HG02588 (cell line): ENCODE results near the gene BCL2.

Source experiments
- ATAC-seq: cut with Tn5 transposase; IDR thresholded peaks from one replicate; pipeline ENCODE4 v1.9.1; 2021; ENCODE audit warnings: mild to moderate bottlenecking, moderate library complexity; ENCODE audit not compliant: unreplicated experiment

Gene BCL2

DNA sequence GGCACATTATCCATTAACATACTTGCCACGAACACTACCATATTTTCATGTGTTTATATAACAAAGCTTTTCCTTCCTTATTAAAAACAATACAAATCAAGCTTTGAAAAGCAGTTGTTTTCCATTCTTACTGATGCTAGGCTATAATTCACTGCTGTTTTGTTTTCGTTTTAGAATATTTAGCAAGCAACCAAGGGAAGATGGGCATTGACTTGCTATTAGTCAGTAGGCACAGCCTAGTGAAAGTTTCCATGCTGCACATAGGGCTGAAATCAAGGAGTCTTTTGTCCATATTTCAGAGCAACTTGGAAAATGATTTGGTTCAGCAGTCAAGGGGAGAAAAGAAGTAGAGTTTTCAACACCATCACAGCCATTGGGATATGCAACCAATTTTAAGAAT, 31.3 kb downstream of the BCL2 start:
- ATAC-seq = no peak

DNA sequence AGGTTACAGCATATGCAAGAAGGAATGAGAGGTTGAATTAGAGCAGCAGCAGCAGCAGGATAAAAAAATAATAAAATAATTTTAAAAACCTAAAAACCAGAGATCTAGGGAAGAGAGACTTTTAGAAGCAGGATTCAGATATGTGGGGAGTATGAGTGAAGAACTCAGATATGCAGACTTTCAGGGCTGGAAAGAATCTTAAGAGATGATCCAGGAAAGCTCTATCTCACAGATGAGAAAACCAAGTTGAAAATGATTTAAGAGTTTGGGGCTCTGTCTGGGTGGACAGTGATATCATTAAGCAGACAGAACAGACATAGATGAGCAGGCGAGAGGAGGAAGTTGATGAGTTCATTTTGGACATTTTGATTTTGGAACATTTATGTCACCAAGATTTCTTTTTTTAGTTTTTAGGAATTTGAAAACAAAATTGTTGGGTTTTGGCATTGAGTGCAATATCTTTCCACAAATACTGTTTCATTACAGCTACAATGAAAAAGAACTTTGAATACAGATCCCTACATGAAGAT, 31.8 kb downstream of the BCL2 start:
- no peak for ATAC-seq

DNA sequence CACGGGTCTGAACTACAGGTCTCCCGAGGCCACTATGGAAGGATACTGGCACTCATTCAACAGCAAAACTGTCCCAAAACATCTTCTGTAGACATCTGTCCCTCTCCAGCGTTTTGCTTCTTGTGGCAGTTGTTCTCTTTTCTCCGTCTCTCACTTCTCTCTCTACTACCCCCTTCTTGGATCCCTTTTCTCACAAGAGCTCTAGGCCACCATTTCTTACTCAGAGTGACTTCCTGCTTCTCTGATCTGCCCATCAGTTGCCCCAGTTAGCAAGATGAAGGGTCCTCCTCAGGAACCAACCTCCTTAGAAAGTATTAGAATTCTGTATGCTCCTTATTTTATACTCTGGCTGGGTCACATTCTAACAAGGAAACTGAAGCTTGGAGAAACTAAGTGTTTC, 32.6 kb downstream of the BCL2 start:
- no peak for ATAC-seq

DNA sequence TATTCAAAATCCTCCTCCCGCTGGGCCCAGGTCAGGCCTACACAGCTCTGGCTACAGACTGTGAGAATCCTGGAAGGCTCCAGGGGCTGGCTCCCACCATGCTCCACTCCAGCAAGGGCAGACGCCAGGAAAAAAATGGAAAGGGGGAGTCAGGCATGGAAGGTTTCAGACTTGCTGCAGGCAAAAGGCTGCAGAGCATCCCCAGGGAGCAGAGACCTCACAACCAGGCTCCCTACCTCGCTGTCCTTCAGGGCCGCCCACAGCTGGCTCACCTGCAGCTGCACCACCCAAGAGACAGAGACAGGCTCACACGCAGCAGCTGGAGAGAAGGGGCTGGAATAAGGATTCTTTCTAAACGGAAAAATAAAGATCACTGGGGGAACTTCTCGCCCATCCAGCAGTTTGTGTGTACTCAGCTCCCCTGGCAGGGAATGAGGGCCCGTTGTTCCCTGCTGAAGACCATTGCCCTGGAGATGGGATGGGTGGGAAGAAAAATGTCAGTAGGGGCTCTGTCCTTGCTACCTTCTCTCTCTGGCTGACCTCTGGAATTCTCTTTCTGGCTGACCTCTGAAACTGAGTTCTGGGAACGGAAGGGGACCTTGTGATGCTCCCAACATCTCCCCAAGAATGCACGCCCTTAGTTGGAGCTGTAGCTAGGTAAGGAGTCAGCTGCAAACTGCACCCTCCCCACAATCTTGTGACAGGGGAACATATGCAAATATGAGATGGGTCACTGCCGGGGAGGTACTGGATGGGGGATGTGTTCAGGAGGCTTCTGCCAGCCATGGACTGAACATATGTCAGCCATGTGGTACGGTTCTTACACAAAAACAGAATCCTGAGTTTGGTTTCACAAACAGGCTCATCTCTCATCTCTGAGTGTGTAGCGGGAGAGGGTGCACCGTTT, 34.5 kb downstream of the BCL2 start:
- ATAC-seq = peak; percentile 91

DNA sequence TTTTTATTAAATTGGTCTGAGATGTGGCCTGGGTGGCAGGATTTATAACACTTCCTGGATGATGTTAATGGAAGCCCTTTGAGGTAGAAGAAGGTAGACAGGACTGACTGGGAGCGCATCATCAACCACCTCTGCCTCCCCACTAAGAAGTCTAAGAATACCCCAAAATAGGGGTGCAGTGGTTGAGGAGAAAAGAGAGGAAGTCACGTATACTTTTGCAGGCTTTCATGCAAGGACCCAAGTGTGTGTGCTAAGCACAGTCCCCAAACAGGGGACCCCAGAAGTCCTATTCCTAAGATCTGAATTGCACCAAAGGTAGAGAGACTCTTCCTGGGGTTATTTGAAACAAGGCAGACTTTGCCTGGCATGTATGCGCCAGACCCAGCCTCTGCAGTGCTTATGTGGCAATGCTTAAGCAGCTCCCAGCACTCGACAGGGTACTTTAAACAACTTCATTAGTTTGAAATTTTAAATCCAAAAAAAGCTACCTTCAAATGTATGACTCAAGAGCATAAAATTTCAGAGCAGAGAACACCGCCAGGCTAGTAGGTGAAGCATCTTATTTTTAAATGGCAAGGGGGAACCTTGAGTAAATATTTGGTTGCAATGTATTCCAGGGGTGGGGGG, 35.3 kb downstream of the BCL2 start:
- no peak for ATAC-seq

DNA sequence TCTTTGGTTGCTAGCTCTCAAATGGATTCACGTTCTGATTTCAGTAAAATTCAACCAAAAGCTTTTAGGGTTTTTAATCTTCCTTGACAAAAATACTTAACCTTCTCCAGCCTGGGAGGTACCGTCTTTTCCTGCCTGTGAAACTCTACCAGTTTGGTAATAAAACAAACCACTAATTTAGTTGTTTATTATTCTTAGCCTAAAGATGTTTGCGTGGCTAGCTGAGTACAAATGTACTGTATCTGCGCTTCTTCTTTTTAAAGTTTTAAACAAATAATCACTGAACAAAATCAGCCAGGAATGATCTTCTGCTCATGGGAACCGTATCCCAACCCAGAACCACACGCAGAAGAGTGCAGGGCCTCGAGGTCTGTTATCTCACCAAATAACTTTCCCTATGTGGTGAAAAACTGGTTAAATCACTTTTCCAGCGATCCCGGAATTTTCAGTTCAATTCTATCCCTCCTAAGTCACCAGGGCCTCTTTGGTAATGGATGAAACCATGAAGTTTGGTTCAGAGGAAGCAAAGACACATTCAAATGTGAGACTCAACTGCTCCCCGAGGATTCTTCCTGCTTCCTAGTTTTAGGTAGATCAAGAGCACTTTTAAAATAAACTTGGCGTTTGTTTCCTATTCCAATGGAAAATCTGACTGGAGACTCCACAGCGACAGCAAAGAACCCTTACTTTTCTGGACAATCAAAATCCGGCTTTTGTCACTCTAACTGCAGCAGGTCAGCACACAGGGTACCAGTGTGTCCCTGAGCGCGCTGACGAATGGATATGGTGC, 36.1 kb downstream of the BCL2 start:
- no peak for ATAC-seq

DNA sequence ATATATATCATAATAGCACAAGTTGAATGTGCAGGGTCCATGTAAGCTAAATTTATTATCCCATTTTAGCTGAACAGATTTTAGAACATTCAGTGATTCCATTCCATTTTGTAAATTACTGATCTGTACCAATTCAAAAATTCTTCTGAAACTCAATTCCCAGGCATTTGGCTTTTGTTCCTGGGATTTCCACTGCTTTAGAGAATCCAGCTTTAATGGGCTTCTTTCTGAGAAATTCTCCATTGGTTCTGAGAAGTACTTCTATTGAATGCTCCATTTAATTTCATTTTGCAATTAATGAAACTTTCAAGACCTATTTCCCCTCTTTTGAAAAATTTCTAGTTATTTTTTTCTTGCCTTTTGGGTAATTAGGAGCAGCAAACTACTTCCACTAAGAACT, 36.8 kb downstream of the BCL2 start:
- ATAC-seq = no peak

DNA sequence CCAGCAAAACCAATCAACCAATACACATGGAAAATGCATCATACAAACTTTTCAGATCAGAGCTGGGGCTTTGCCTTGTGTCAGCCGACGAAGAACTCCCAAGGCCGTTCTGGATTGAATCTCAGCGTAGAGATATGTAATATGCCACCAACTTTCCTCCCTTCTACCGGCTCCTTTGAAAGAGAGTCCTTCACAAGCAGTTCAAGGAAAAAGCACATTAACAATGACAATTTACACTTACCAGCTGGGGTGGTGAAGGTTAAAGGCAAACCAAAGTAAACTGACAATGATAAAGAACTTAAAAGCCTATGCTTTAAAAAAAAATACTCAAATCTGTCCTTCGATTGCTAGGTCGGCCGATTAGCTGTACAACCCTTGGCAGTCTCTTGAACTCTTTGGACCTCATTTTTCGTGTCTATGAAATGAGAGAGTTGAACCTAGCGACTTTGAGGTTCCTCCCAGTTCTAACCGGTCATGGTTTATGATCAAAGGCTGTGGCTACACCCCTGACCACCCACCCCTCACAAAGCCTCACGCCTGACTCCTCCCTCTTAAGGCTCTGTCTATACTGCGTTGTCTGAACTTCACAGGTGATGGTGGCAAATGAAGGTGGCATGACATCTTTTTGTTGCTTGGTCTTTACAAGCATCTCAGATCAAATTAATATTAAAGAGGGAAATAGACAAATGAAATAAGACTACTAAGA, 46.2 kb downstream of the BCL2 start:
- ATAC-seq = no peak

DNA sequence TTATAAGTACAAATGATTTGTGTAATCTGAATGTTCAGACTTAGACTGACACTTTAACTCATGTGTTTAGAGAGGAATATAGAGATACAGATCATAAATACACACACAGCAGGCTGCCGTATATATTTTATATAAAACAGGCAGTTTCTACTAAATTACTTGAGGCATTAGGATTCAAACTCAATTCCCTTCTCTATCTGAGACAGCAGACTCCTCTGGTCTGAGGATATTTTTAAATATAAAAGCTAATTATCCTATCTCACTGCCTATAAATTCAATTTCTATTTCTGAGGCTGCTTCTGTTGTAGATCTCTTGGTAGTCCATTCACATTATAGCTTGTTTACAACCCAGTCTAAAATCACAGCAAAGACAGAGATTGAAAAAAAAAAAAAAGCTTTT, 46.9 kb downstream of the BCL2 start:
- ATAC-seq = no peak

DNA sequence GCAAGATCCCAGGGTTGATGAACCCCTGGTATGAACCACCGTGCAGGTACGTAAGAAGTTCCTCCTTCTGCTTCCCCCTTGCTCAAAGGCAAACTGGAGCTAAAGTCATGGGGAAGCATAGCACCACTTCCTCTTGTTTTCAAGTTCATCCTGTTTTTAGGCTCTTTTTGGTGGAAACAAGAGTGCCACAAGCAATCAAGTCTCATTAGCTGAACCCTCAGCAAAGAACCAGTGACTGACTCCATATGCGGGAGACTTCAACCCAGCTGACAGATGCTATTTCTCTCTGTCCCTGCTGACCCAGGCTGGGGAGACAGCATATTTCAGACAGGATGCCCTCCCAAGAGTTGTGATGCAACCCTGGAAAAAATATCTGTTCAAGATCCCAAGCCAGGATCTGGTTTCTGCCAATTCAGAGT, 47.7 kb downstream of the BCL2 start:
- ATAC-seq = no peak

DNA sequence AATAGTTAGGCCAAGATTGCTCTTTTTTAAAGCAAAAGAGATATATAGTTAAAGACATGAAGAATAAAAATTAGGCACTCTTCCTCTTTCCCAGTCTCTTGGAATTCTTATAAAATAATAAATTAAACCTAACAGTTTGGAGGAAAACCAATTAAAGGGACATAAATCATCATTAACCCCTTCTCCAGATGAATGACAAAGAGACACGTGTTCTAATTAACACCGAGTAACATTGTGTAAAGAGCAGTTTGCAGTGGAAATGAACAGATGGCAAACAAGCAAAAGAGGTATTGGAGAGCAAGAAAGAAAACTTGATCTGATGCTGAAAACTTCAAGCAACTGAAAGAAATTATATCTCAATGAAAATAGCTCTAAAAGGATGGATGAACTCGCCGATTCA, 48.4 kb downstream of the BCL2 start:
- no peak for ATAC-seq

DNA sequence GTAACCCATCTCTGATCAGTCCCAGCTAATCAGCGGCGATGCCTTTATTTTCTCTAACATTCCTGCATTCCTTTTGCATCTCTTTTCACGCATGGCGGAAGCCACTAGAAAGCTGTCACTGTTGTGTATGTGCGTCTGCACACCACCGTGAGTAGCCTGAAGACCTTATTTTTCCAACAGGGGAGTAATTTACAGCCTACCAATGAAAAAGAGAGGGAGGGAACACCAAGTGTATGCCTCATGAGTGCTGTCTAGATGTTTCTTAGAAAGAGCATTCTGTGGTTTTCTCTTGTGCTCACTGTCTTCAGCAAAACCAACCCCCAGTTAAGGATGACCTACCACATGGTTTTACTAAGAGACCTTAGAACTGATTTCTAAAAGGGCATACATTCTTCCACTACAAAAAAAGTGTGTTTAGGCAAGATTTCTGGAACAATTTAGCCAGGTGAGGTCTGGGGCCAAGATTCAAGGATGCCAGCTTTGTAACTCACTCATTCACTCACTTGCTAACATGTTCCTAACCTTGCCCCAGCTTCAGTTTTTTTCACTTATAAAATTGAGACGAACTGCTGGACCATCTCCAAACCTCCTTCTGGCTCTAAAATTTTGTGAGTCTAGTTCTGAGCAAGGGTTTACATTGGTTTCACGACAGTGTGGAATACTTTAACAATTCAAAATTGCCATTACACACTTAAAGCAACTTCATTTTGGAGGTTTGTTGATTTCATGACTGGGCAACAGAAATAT, 51.4 kb downstream of the BCL2 start:
- no peak for ATAC-seq

DNA sequence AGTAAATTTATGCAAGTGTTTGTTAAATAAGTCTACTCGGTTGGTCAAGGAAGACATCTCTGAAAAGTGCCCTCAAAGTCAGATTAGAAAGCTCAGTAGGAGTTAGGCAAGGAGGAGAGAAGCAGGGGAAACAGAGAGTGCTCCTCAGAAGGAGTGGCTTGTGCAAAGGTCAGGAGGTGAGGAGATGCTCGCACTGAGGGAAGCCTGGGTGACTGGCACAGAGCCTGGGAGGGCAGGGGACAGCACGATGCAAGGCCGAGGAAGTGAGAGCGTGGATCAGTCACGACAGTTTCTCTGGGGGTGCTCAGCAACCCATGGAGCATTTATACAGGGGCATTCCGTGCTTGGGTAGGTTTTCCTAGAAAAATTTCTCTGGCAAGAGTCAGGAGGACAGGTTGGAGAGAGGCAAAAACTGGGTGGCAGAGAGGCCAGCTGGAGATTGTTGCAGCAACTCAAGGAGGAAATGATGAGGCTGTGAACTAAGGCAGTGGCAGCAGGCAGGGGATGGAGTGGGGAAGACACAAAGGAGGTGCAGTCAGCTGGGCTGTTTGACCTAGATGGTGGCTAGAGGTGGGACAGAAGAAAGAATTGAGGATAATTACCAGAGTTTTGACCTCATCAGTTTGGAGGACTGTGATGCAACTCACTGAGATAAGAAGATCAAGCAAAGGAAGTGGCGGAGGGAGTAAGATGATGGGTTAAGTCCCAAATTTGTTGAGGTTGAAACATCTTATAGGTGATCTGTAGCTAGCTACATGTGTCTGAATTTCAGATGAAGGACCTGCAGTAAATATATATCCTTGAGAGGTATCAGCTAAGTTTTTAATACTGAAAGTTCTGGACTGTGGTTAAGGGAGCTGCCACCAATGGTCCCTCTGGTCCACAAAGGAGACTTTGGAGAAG, 52.4 kb downstream of the BCL2 start:
- ATAC-seq = no peak

DNA sequence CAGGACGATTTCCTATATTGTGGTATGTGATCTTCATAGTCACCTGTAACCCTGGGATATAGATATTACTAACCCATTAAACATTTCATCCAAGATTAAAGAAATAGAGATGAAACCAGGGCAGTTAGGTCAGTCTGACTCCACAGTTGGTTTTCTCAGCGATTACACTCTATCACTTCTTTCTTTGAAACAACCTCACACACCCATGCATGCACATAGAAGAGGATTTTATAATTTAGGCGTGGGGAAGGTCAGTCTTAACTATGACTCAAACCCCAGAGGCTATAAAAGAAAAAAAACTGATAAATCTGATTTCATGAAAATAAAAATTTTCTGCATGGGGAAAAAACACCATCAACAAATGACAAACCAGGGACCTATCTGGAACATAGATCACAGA, 54.2 kb downstream of the BCL2 start:
- no peak for ATAC-seq

DNA sequence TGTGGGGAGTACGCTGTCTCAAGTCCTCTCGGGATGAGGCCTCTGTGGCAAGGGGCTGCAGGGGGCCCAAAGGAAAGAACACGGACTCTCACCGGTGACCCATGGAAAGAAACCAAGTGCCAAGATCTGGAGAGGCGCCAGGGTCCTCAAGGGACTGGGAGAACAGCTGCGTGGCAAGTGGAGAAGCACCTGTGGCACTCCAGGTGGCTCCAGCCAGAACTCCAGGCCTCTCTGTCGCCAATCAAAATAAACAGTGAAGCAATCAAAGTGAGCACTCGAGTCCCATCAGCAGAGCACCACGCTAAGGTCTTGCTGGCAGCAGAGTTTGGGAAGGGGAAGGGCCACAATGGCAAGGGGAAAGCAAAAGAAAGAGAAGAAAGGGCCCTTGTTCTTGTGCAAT, 54.7 kb downstream of the BCL2 start:
- ATAC-seq = no peak

DNA sequence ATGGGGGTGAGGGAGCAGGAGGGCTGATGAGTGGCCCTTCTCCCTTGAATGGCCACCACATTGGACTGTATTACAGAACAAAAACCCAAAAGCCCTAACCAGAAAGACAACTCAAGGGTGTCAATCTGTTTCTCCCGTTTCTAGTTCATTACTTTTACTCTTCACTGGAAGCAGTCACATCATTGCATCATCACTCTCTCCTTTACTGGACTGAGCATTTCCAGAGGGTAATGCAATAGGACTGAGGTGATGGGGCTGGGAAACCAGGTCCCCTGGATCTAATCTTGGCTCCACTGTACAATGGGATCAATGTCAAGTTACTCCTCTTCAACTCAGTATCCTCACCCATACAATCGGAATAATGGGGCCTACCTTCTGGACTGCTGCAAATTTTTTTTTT, 56.1 kb downstream of the BCL2 start:
- ATAC-seq = no peak

DNA sequence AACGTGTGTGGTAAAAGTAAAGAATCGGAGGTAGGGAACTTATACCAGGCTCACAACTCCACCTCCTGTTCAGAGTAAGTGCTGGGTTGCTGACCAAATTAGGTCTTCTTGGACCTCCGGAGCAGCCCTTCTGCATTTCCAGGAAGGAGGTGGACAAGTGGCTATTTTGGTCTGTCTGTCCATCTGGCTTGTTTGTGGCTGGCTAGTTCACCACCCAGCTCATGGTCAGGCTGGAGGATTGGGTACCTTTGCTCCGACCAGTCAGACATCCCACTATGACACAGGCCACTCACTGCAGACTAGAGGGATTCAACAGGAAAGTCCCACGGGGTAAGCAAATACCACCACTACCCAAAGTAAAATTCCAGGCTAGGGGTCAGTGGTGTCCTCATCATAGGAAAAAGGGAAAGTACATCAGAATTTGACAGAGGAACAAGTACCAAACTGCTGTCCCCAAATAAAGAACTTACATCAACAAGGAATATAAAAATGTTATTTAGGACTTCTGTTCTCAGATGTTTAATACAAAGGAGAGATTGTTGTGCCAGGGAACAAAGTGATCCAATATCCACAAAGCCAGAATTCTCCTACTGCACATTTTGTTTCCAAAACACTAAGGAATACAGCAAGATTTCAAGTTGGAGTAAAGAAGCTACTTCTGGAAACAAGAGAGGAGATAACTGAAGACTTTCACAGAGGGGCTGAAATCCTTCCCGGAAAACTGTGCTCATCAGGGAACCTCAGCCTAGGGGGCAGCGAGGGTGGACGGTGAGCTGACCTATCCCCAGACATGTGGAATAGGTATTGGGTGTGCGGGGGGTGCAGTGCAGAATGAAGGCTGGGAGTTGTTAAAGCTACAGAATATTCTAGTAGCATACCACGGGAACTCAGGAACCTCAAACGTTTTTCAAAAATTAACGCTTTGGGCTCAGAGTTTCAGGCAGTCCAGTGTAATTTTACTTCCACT, 56.9 kb downstream of the BCL2 start:
- no peak for ATAC-seq

DNA sequence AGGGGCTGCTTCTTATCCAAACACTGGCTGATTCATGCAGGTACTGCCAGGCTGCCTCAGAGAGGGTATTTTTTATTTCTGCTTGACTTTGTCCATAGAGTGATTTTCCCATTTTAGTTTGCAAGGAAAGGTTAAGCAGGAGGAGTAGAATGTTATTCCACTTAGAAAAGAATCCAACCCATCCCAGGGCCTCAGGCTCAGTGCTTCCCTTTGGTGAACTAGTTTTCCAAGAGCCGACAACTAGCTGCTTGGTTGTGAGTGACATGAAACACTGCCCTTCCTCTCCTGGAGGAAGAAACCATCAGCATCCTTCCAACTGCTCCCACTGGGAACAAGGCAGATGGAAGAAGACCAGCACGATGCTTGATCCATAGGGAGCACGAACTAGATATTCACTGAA, 58.5 kb downstream of the BCL2 start:
- ATAC-seq = no peak
